K562 (cell line): Measurements from ENCODE around the gene MIB2. TPM values are rescaled to one million over a fixed set of nuclear protein-coding genes. Genes with fewer than 3 reads are reported as not detected.
"Not testable (repeated sequence)": the region's sequence is repeated elsewhere in the genome, so short reads cannot be mapped to it uniquely, and the experiment has no call there.

Experiments
- ATAC-seq: fragments of 200-7000 bp; cut with Tn5 transposase; 3 replicates; pipeline ENCODE4 v1.9.1; 2020; ENCODE audit warnings: moderate library complexity
- BruUV-seq: library from RNA; stranded (reverse); fragments of 400-500 nt; replicated peaks from 2 replicates; lab custom pipeline; 2021; lab: Mats Ljungman, UMichigan
- CTCF ChIA-PET: fragments of 300-600 bp; formaldehyde crosslinking; extraction: SDS; loops from one replicate; lab custom pipeline; 2021; ENCODE audit warnings: low intra/inter-chr PET ratio; lab: Yijun Ruan, JAX
- POLR2A ChIA-PET: fragments of 300-600, 350-650 bp; sonication (Branson Sonifier 250); formaldehyde crosslinking; extraction: SDS; loops from one replicate; lab custom pipeline; 2021; ENCODE audit warnings: antibody characterized with exemption, inconsistent platforms; lab: Yijun Ruan, JAX
- DNase-seq, 4 experiments: peaks; one replicate each; pipeline versions ENCODE4 v3.0.0 to v3.0.0-alpha.2; 2011 to 2018; ENCODE audit warnings: low spot score in 3 of 4, mixed read lengths in 3 of 4; ENCODE audit errors: extremely low read depth in 1 of 4
- FAIRE-seq: peaks from 2 replicates; lab custom pipeline; 2011; peaks lifted over from hg19 to GRCh38; lab: Jason Lieb, UNC
- H2AFZ ChIP-seq: 2 replicates; pipeline ENCODE4 v1.6.0; 2011; ENCODE audit warnings: low read depth, low read length, control low read depth, inconsistent platforms
- H3K27ac ChIP-seq: fragments of 200-600 bp; 3 replicates; pipeline ENCODE4 v1.8.0; 2011; ENCODE audit warnings: low read depth, mild to moderate bottlenecking, control low read depth, inconsistent platforms, low read length, moderate library complexity, mixed read lengths; ENCODE audit errors: extremely low read depth
- H3K27me3 ChIP-seq, 2 experiments: fragments of 300-600 bp in 1 of 2; 2 replicates in 1 of 2; 3 replicates in 1 of 2; pipeline versions ENCODE4 v1.6.0 to v1.8.0; 2011; ENCODE audit warnings: inconsistent platforms in 2 of 2, low read length in 2 of 2, mild to moderate bottlenecking in 1 of 2, mixed read lengths in 1 of 2, moderate library complexity in 1 of 2; ENCODE audit not compliant: control insufficient read depth in 2 of 2, insufficient read depth in 2 of 2
- H3K36me3 ChIP-seq: fragments of 300-600 bp; 3 replicates; pipeline ENCODE4 v1.8.0; 2011; ENCODE audit warnings: mild to moderate bottlenecking, low read length, inconsistent platforms; ENCODE audit not compliant: control insufficient read depth, insufficient read depth
- H3K4me1 ChIP-seq, 2 experiments: fragments of 200-600 bp in 1 of 2; replicated peaks in 1 of 2; 2 replicates in 1 of 2; 3 replicates in 1 of 2; pipeline versions ENCODE4 v1.5.1 to v1.8.0; 2011; ENCODE audit warnings: inconsistent platforms in 2 of 2, low read length in 2 of 2, mild to moderate bottlenecking in 1 of 2, mixed read lengths in 1 of 2, moderate library complexity in 1 of 2; ENCODE audit not compliant: control insufficient read depth in 2 of 2, insufficient read depth in 2 of 2
- H3K4me2 ChIP-seq: 2 replicates; pipeline ENCODE4 v1.6.1; 2011; ENCODE audit warnings: low read length, control low read depth, inconsistent platforms, mixed read lengths; ENCODE audit not compliant: insufficient read depth
- H3K4me3 ChIP-seq: fragments of 200-600 bp; sonication (generic), shearing (Covaris generic); 2 replicates; pipeline ENCODE4 v1.5.1; 2016; ENCODE audit warnings: control low read depth, inconsistent platforms
- H3K79me2 ChIP-seq: fragments of 200-600 bp; 3 replicates; pipeline ENCODE4 v1.8.0; 2011; ENCODE audit warnings: low read length, inconsistent platforms; ENCODE audit not compliant: control insufficient read depth, insufficient read depth
- H3K9ac ChIP-seq, 2 experiments: 2 replicates each; pipeline versions ENCODE4 v1.6.0 to v1.6.1; 2011; ENCODE audit warnings: low read depth in 2 of 2, low read length in 2 of 2, control low read depth in 1 of 2, inconsistent platforms in 1 of 2, mild to moderate bottlenecking in 1 of 2, mixed read lengths in 1 of 2; ENCODE audit not compliant: insufficient read depth in 1 of 2
- H3K9me1 ChIP-seq: one replicate; pipeline ENCODE4 v1.6.0; 2011; ENCODE audit warnings: inconsistent platforms, mild to moderate bottlenecking, low read length, moderate library complexity; ENCODE audit not compliant: control insufficient read depth, insufficient read depth
- H3K9me3 ChIP-seq: replicated peaks from 2 replicates; pipeline ENCODE4 v1.5.1; 2011; ENCODE audit warnings: low read depth, low read length, inconsistent platforms; ENCODE audit not compliant: control insufficient read depth, insufficient read depth
- H4K20me1 ChIP-seq: replicated peaks from 2 replicates; pipeline ENCODE4 v1.6.1; 2011; ENCODE audit warnings: low read length, inconsistent platforms, mixed read lengths; ENCODE audit not compliant: control insufficient read depth, insufficient read depth
- CBX3 ChIP-seq, 2 experiments: IDR thresholded peaks; 1 replicate in 1 of 2; 2 replicates in 1 of 2; pipeline ENCODE4 v1.6.1; 2012; ENCODE audit warnings: inconsistent platforms in 2 of 2, low read length in 2 of 2, borderline replicate concordance in 1 of 2, control low read depth in 1 of 2
- POLR2A ChIP-seq: fragments of 450-650 bp; conservative IDR thresholded peaks from 2 replicates; pipeline ENCODE4 v1.6.1; 2016
- POLR2G ChIP-seq: fragments of 200-400 bp; formaldehyde crosslinking; IDR thresholded peaks from 2 replicates; pipeline ENCODE4 v1.6.1; 2017; ENCODE audit warnings: low read depth, mild to moderate bottlenecking, antibody characterized with exemption, low read length, moderate library complexity
- RBFOX2 ChIP-seq: fragments of 200-400 bp; formaldehyde crosslinking; IDR thresholded peaks from 2 replicates; pipeline ENCODE4 v1.6.1; 2017; ENCODE audit warnings: low read depth, mild to moderate bottlenecking, low read length, moderate library complexity
- TFE3 ChIP-seq: fragments of 450-650 bp; formaldehyde crosslinking; IDR thresholded peaks from 2 replicates; pipeline ENCODE4 v1.4.0; 2020; ENCODE audit warnings: mild to moderate bottlenecking, mixed read lengths
- ZNF507 ChIP-seq: conservative IDR thresholded peaks from 2 replicates; pipeline ENCODE4 v1.6.1; 2017; ENCODE audit warnings: missing genetic modification characterization, missing compliant biosample characterization
- WGBS: fragments of 100-300 bp; shearing (Covaris generic); methylation state at CpG from one replicate; pipeline ENCODE4 v1.1.6; 2016; ENCODE audit warnings: low coverage, mixed read lengths; ENCODE audit not compliant: insufficient coverage; ENCODE audit errors: missing lambda C conversion rate; 5-methylcytosine and 5-hydroxymethylcytosine counted together
- in situ Hi-C: fragments of 300-500 bp; cut with MboI; formaldehyde crosslinking; loops from 4 replicates; pipeline ENCODE4 v1.15.0; 2018; ENCODE audit warnings: inconsistent platforms, mixed read lengths
- intact Hi-C: fragments of 100-400 bp; cut with micrococcal nuclease; formaldehyde crosslinking; loops from 2 replicates; pipeline ENCODE4 v1.14.2; 2022
- polyA plus RNA-seq, 8 experiments: library from polyadenylated mRNA; depleted of rRNA in 4 of 8; stranded (reverse) in 5 of 8; unstranded in 3 of 8; fragments of >200 nt; fragmentation: Nextera tagmentation in 2 of 8; fragmentation: Illumina TruSeq in 1 of 8; extraction: Ambion mirVana in 2 of 8; extraction: Trizol in 1 of 8; gene quantifications; 2 replicates each; pipeline versions ENCODE4 v1.2.1 to v1.2.3, GENCODE V29; 2011 to 2014; ENCODE audit warnings: inconsistent platforms in 1 of 8, missing spikeins in 1 of 8
- total RNA-seq, 7 experiments: library from RNA; depleted of rRNA in 6 of 7; stranded (reverse); fragments of >200 nt in 6 of 7; fragmentation: Illumina TruSeq in 2 of 7; extraction: Trizol in 2 of 7; gene quantifications; 2 replicates each; pipeline versions ENCODE4 v1.2.1 to v1.2.3, GENCODE V29; 2011 to 2021; ENCODE audit warnings: low replicate concordance in 1 of 7
- TF ChIP-seq, protein P1 (sequence below): sonication (generic); formaldehyde crosslinking; IDR thresholded peaks from 2 replicates; pipeline ENCODE4 v1.8.0; 2023; ENCODE audit warnings: mild to moderate bottlenecking, missing genetic modification reagents

The MIB2 gene
- total and polyA plus RNA-seq, 9 of the 15 experiments (the other 6 are each of a cell fraction or from before 2014, with no cell fraction given) = 0.04 to 17.0 (median 4.9) TPM; not detected in 1

DNA sequence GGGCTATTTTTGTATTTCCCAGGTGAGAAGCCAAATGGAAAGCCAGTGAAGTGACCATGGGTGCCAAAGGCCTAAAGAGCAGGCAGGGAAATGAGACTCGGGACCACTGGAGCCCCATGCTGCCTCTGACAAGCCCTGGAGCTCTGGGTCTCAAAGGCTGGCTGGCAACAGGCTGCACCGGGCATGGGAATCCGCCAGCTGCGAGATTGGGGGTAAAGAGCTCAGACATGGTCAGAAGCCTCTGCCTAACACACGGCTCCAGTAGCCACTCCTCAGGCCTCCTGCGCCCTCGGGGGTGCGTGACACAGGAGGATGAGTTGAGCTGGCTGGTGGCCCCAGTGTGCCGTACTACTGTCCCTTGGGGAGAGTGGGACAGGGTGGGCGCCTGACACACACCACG lies 49.0 kb downstream of the MIB2 start:
- H3K27ac ChIP-seq, FAIRE-seq, DNase-seq, H3K4me3 ChIP-seq, CTCF ChIA-PET, H3K4me2 ChIP-seq, POLR2A ChIA-PET, H3K27me3 ChIP-seq, H3K9ac ChIP-seq, intact Hi-C loops, H3K79me2 ChIP-seq, H3K9me1 ChIP-seq, in situ Hi-C loops, ATAC-seq, H2AFZ ChIP-seq, H4K20me1 ChIP-seq, H3K9me3 ChIP-seq: not testable (repeated sequence)
- TSS peak; percentile 25 for BruUV-seq
- 77% methylated on average over 4 of the region's 11 CpGs for WGBS
- Histone ChIP-seq H3K36me3 (peaks cover 20% of the 10 kb centered on the region; the same call in 2 of the 3 replicates), H3K4me1 (peaks cover 2 to 20% of the 10 kb centered on the region in 2 experiments; a peak in 4 of 5 replicates)

GRCh38 chr1:1664941-1665814 lies 49.9 kb downstream of the MIB2 start:
- Histone ChIP-seq H3K9me1 (no peaks in the 10 kb centered on the region), H3K36me3 (peaks cover 27% of the 10 kb centered on the region; the same call in 2 of the 3 replicates), H3K9ac (peak overlapping the region in 1 of 2 experiments; percentile 20; a peak in 1 of 4 replicates), H3K79me2 (no peaks in the 10 kb centered on the region), H3K4me2 (no peak overlapping the region), H3K27me3 (no peaks in the 10 kb centered on the region), H3K4me3 (no peak overlapping the region), H2AFZ (no peak overlapping the region), H3K27ac (no peak overlapping the region), H3K4me1 (peaks cover 2 to 20% of the 10 kb centered on the region in 2 experiments; a peak in 4 of 5 replicates), H4K20me1 (no peaks in the 10 kb centered on the region), H3K9me3 (no peaks in the 10 kb centered on the region; the same call in 1 of the 2 replicates)
- CTCF ChIA-PET = interaction anchor here (0.5 kb wide), 1 partner anchor 52 kb away, joined by 3 read pairs; no protein-coding TSS in a partner anchor
- POLR2A ChIA-PET = interaction anchor here (0.7 to 1.4 kb wide), 2 partner anchors 13 to 272 kb away, joined by 3 read pairs; no protein-coding TSS in a partner anchor
- no peak for DNase-seq
- in situ Hi-C loops (no loop called here), intact Hi-C loops (no loop called here)
- 90% methylated on average over 24 of the region's 27 CpGs for WGBS
- no peak for TF ChIP-seq ZNF507
- TF ChIP-seq POLR2G = peak; percentile 58; the same call in 1 of the 2 replicates
- TF ChIP-seq CBX3 (IDR thresholded peaks at IDR 0.05; ENCODE audit: borderline replicate concordance in 1 of 2, low read length in 2 of 2) = no peak
- 0 out of 2 replicates have a peak, but pooled peaks have one; percentile 11 for TF ChIP-seq RBFOX2
- TF ChIP-seq, protein P1, sequence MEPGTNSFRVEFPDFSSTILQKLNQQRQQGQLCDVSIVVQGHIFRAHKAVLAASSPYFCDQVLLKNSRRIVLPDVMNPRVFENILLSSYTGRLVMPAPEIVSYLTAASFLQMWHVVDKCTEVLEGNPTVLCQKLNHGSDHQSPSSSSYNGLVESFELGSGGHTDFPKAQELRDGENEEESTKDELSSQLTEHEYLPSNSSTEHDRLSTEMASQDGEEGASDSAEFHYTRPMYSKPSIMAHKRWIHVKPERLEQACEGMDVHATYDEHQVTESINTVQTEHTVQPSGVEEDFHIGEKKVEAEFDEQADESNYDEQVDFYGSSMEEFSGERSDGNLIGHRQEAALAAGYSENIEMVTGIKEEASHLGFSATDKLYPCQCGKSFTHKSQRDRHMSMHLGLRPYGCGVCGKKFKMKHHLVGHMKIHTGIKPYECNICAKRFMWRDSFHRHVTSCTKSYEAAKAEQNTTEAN (CRISPR knock-in tag) = no peak
- no peak for TF ChIP-seq TFE3 (CRISPR knock-in tag)
- peak; percentile 39; the same call in 1 of the 2 replicates for TF ChIP-seq POLR2A
- no TSS peak for BruUV-seq
- no peak for ATAC-seq
- no peak for FAIRE-seq
